ENCODE measurements around the gene GALNT14. TPM values are rescaled to one million over a fixed set of nuclear protein-coding genes. Genes with fewer than 3 reads are reported as not detected.

Gene GALNT14
- total and polyA plus RNA-seq, 10 of the 15 experiments (the other 5 are each of a cell fraction or from before 2014, with no cell fraction given), result 3.7 to 17.8 (median 6.0) TPM

DNA sequence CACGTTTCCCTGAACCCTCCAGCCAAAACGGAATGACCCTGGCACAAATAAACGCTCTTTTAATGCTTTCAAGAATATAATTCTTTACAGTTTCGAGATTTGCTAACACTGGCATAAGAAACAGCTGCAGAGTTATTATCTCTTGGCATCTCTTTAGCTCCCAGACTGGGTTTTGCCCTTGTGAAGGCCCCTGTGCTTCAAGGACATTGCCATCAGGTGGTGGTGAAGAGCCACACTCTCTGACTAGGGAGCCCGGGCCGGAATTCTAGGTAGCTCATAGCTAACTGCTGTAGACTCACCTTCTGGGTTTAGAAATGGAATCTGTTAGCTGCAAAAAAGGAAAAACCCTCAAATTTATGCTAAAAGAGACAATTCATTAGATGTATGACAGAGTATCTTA, 13.3 kb upstream of the GALNT14 start:
- ATAC-seq (no peak), DNase-seq (ENCODE audit: low read depth, low spot score) (no peak), FAIRE-seq (no peak)
- H3K4me1 ChIP-seq (ENCODE audit: control insufficient read depth, insufficient read depth, low read length), result no peaks in the 10 kb centered on the region
- ChIA-PET POLR2A (interaction anchor here (0.6 kb wide), 2 partner anchors 437 to 843 kb away, joined by 3 to 5 read pairs; no protein-coding TSS in a partner anchor), RAD21 (ENCODE audit: unreplicated experiment) (interaction anchor here (1.0 to 1.9 kb wide), 3 partner anchors 13 to 182 kb away, joined by 3 to 7 read pairs (median 7); partner anchors contain the start of gene GALNT14), CTCF (interaction anchor here (0.8 to 3.4 kb wide), 8 partner anchors 10 to 184 kb away, joined by 3 to 14 read pairs (median 5); partner anchors contain the start of gene GALNT14), SMC1A (ENCODE audit: uncharacterized antibody, unreplicated experiment) (interaction anchor here (0.6 to 2.9 kb wide), 9 partner anchors 9 to 485 kb away, joined by 3 to 11 read pairs (median 3); no protein-coding TSS in a partner anchor)
- no peaks in the 10 kb centered on the region; a peak in 1 of 4 replicates for H3K27me3 ChIP-seq (replicated peaks in 1 of 2; ENCODE audit: control insufficient read depth in 2 of 2, insufficient read depth in 2 of 2, low read length in 1 of 2)
- H3K4me3 ChIP-seq, result no peak overlapping the region
- 20% methylated on average over 6 of the region's 6 CpGs for WGBS (ENCODE audit: insufficient coverage, insufficient replicate concordance, low lambda C conversion rate, missing lambda C conversion rate)
- H3K9ac ChIP-seq (ENCODE audit: control insufficient read depth, insufficient read depth, low read length), result no peak overlapping the region
- H3K27ac ChIP-seq (ENCODE audit: control insufficient read depth, insufficient read depth), result no peak overlapping the region
- no peak overlapping the region for H3K4me2 ChIP-seq (ENCODE audit: control insufficient read depth, insufficient read depth)
- TF ChIP-seq, protein P1, sequence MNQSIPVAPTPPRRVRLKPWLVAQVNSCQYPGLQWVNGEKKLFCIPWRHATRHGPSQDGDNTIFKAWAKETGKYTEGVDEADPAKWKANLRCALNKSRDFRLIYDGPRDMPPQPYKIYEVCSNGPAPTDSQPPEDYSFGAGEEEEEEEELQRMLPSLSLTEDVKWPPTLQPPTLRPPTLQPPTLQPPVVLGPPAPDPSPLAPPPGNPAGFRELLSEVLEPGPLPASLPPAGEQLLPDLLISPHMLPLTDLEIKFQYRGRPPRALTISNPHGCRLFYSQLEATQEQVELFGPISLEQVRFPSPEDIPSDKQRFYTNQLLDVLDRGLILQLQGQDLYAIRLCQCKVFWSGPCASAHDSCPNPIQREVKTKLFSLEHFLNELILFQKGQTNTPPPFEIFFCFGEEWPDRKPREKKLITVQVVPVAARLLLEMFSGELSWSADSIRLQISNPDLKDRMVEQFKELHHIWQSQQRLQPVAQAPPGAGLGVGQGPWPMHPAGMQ (IDR thresholded peaks at IDR 0.05; ENCODE audit: borderline replicate concordance), result no peak
- TF ChIP-seq, protein P2, sequence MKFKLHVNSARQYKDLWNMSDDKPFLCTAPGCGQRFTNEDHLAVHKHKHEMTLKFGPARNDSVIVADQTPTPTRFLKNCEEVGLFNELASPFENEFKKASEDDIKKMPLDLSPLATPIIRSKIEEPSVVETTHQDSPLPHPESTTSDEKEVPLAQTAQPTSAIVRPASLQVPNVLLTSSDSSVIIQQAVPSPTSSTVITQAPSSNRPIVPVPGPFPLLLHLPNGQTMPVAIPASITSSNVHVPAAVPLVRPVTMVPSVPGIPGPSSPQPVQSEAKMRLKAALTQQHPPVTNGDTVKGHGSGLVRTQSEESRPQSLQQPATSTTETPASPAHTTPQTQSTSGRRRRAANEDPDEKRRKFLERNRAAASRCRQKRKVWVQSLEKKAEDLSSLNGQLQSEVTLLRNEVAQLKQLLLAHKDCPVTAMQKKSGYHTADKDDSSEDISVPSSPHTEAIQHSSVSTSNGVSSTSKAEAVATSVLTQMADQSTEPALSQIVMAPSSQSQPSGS (IDR thresholded peaks at IDR 0.05; ENCODE audit: low read length), result no peak
- no peak for TF ChIP-seq MEF2A (IDR thresholded peaks at IDR 0.05; ENCODE audit: insufficient read depth, low read depth, low read length)
- TF ChIP-seq RUNX3 (IDR thresholded peaks at IDR 0.05; ENCODE audit: low read length), result no peak
- no peak for TF ChIP-seq KLF5 (IDR thresholded peaks at IDR 0.05; ENCODE audit: partially characterized antibody)
- no peak for TF ChIP-seq GATAD2B (conservative IDR thresholded peaks at IDR 0.05; ENCODE audit: low read depth)
- TF ChIP-seq, protein P3, sequence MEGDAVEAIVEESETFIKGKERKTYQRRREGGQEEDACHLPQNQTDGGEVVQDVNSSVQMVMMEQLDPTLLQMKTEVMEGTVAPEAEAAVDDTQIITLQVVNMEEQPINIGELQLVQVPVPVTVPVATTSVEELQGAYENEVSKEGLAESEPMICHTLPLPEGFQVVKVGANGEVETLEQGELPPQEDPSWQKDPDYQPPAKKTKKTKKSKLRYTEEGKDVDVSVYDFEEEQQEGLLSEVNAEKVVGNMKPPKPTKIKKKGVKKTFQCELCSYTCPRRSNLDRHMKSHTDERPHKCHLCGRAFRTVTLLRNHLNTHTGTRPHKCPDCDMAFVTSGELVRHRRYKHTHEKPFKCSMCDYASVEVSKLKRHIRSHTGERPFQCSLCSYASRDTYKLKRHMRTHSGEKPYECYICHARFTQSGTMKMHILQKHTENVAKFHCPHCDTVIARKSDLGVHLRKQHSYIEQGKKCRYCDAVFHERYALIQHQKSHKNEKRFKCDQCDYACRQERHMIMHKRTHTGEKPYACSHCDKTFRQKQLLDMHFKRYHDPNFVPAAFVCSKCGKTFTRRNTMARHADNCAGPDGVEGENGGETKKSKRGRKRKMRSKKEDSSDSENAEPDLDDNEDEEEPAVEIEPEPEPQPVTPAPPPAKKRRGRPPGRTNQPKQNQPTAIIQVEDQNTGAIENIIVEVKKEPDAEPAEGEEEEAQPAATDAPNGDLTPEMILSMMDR (IDR thresholded peaks at IDR 0.05 in 2 of 3, conservative IDR thresholded peaks at IDR 0.05 in 1 of 3; ENCODE audit: control insufficient read depth in 2 of 3, extremely low read depth in 1 of 3, insufficient read depth in 1 of 3, low read depth in 3 of 3, low read length in 3 of 3), result 0 out of 6 replicates have a peak, but pooled peaks of 1 of the 3 experiments have one; percentile 4
- in situ Hi-C loops (cut with MboI) (loop anchor here (25.0 kb wide), 1 partner anchor 989 kb away; no protein-coding TSS in a partner anchor), intact Hi-C loops (cut with micrococcal nuclease; ENCODE audit: unreplicated experiment) (no loop called here)
- H2AFZ ChIP-seq (ENCODE audit: control insufficient read depth, low read depth, low read length), result no peak overlapping the region
- H3K9me3 ChIP-seq (replicated peaks; ENCODE audit: control insufficient read depth, insufficient read depth, low read length), result peaks cover 2% of the 10 kb centered on the region; the same call in 1 of the 3 replicates
- H3K79me2 ChIP-seq (ENCODE audit: control insufficient read depth, insufficient read depth, low read length), result no peaks in the 10 kb centered on the region
- no TSS peak for BruUV-seq (replicated peaks)
- no peaks in the 10 kb centered on the region for H4K20me1 ChIP-seq (ENCODE audit: control insufficient read depth, insufficient read depth)
- no peaks in the 10 kb centered on the region for H3K36me3 ChIP-seq (ENCODE audit: control insufficient read depth in 2 of 2, insufficient read depth in 2 of 2, low read length in 1 of 2)
